ENCODE data around the gene ARL15. TPM values are rescaled to one million over a fixed set of nuclear protein-coding genes. Genes with fewer than 3 reads are reported as not detected.
"Not testable (repeated sequence)": the region's sequence is repeated elsewhere in the genome, so short reads cannot be mapped to it uniquely, and the experiment has no call there.

Gene ARL15
- total RNA-seq, 1 experiment from 2014 or later: 28.3 TPM

GRCh38 chr5:54093861-54094260 is 216.5 kb downstream of the ARL15 start:
- DNase-seq (ENCODE audit: low spot score): no peak

- DNase-seq (ENCODE audit: low spot score): no peak
Measured at GRCh38 chr5:54093081-54093492, 217.3 kb downstream of the ARL15 start.

- peak; percentile 54 for DNase-seq (ENCODE audit: low spot score)
Measured at GRCh38 chr5:54091307-54092130, 218.9 kb downstream of the ARL15 start.

GRCh38 chr5:54090495-54091120 is 219.8 kb downstream of the ARL15 start:
- DNase-seq (ENCODE audit: low spot score): peak; percentile 80

- DNase-seq (ENCODE audit: low spot score): peak; percentile 35
Measured at GRCh38 chr5:54088081-54088480, 222.3 kb downstream of the ARL15 start.

- peak; percentile 51 for DNase-seq (ENCODE audit: low spot score)
Measured at GRCh38 chr5:54087436-54087835, 222.9 kb downstream of the ARL15 start.

GRCh38 chr5:54086191-54086590 is 224.2 kb downstream of the ARL15 start:
- no peak for DNase-seq (ENCODE audit: low spot score)

GRCh38 chr5:54084696-54085095 is 225.7 kb downstream of the ARL15 start:
- DNase-seq (ENCODE audit: low spot score): no peak

GRCh38 chr5:54083851-54084250 is 226.5 kb downstream of the ARL15 start:
- peak; percentile 17 for DNase-seq (ENCODE audit: low spot score)

GRCh38 chr5:54083245-54083644 is 227.1 kb downstream of the ARL15 start:
- DNase-seq (ENCODE audit: low spot score): no peak

GRCh38 chr5:54081415-54081814 is 229.0 kb downstream of the ARL15 start:
- DNase-seq (ENCODE audit: low spot score): no peak

GRCh38 chr5:54080831-54081230 is 229.5 kb downstream of the ARL15 start:
- DNase-seq (ENCODE audit: low spot score): no peak

- DNase-seq (ENCODE audit: low spot score): no peak
Measured at GRCh38 chr5:54073735-54074134, 236.6 kb downstream of the ARL15 start.

- DNase-seq (ENCODE audit: low spot score): no peak
Measured at GRCh38 chr5:54073131-54073530, 237.2 kb downstream of the ARL15 start.

- no peak for DNase-seq (ENCODE audit: low spot score)
Measured at GRCh38 chr5:54066433-54066832, 243.9 kb downstream of the ARL15 start.

- DNase-seq (ENCODE audit: low spot score): peak; percentile 61
Measured at GRCh38 chr5:54063817-54064216, 246.6 kb downstream of the ARL15 start.

GRCh38 chr5:54062958-54063357 is 247.4 kb downstream of the ARL15 start:
- peak; percentile 16 for DNase-seq (ENCODE audit: low spot score)

- DNase-seq (ENCODE audit: low spot score): not testable (repeated sequence)
Measured at GRCh38 chr5:54060919-54061318, 249.5 kb downstream of the ARL15 start.

GRCh38 chr5:54049963-54050362 is 260.4 kb downstream of the ARL15 start:
- DNase-seq (ENCODE audit: low spot score): peak; percentile 58

- DNase-seq (ENCODE audit: low spot score): no peak
Measured at GRCh38 chr5:54049144-54049543, 261.2 kb downstream of the ARL15 start.

GRCh38 chr5:54045077-54045792 is 265.1 kb downstream of the ARL15 start:
- DNase-seq (ENCODE audit: low spot score): no peak

GRCh38 chr5:54044276-54044675 is 266.1 kb downstream of the ARL15 start:
- not testable (repeated sequence) for DNase-seq (ENCODE audit: low spot score)

GRCh38 chr5:54040804-54041203 is 269.6 kb downstream of the ARL15 start:
- DNase-seq (ENCODE audit: low spot score): no peak

All from A172 (cell line).